GM23338 (cell line): Measurements from ENCODE around the gene NANOGP8. TPM values are rescaled to one million over a fixed set of nuclear protein-coding genes. Genes with fewer than 3 reads are reported as not detected.

Experiments
- ATAC-seq: fragments of 200-7000 bp; cut with Tn5 transposase; 3 replicates; pipeline ENCODE4 v1.9.1; 2020
- DNase-seq: peaks from one replicate; pipeline ENCODE4 v3.0.0-alpha.2; 2015; ENCODE audit warnings: low spot score
- H2AFZ ChIP-seq: fragments of 200-600 bp; sonication (generic); 2 replicates; pipeline ENCODE4 v1.8.0; 2016; ENCODE audit warnings: antibody characterized with exemption, mild to moderate bottlenecking, moderate library complexity
- H3F3A ChIP-seq: fragments of 200-600 bp; sonication (generic); replicated peaks from 2 replicates; pipeline ENCODE4 v1.8.0; 2017; ENCODE audit warnings: antibody characterized with exemption, mixed run types, low read depth
- H3K27ac ChIP-seq: fragments of 200-600 bp; sonication (generic); 2 replicates; pipeline ENCODE4 v1.6.1; 2016; ENCODE audit warnings: low read depth
- H3K27me3 ChIP-seq: fragments of 200-600 bp; sonication (generic); 2 replicates; pipeline ENCODE4 v1.8.0; 2016; ENCODE audit warnings: mild to moderate bottlenecking, mixed run types, moderate library complexity; ENCODE audit not compliant: insufficient read depth
- H3K36me3 ChIP-seq: fragments of 200-600 bp; sonication (generic); 2 replicates; pipeline ENCODE4 v1.8.0; 2016; ENCODE audit warnings: mild to moderate bottlenecking; ENCODE audit not compliant: insufficient read depth
- H3K4me1 ChIP-seq: fragments of 200-600 bp; sonication (generic); 2 replicates; pipeline ENCODE4 v1.8.0; 2016; ENCODE audit warnings: mild to moderate bottlenecking, moderate library complexity; ENCODE audit not compliant: insufficient read depth
- H3K4me2 ChIP-seq: fragments of 200-600 bp; sonication (generic); 2 replicates; pipeline ENCODE4 v1.7.1; 2017; ENCODE audit warnings: mixed run types
- H3K4me3 ChIP-seq: fragments of 200-600 bp; sonication (generic); 2 replicates; pipeline ENCODE4 v1.6.1; 2016; ENCODE audit warnings: mixed run types
- H3K79me2 ChIP-seq: fragments of 200-600 bp; sonication (generic); replicated peaks from 2 replicates; pipeline ENCODE4 v1.8.0; 2017; ENCODE audit warnings: mild to moderate bottlenecking; ENCODE audit not compliant: insufficient read depth
- H3K9me2 ChIP-seq: fragments of 200-600 bp; sonication (generic); 2 replicates; pipeline ENCODE4 v1.8.0; 2017; ENCODE audit not compliant: insufficient read depth
- H4K20me1 ChIP-seq: fragments of 200-600 bp; sonication (generic); replicated peaks from 2 replicates; pipeline ENCODE4 v1.8.0; 2017; ENCODE audit warnings: mild to moderate bottlenecking; ENCODE audit not compliant: insufficient read depth
- H3K27ac Mint-ChIP-seq: 2 replicates; pipeline ENCODE4 v1.8.0; 2020; ENCODE audit warnings: inconsistent platforms, mild to moderate bottlenecking, moderate library complexity, mixed read lengths
- H3K27me3 Mint-ChIP-seq: 3 replicates; pipeline ENCODE4 v1.8.0; 2022; ENCODE audit warnings: low read depth, mild to moderate bottlenecking, moderate library complexity, mixed read lengths, inconsistent platforms; ENCODE audit not compliant: insufficient read depth, poor library complexity
- H3K36me3 Mint-ChIP-seq: 3 replicates; pipeline ENCODE4 v1.8.0; 2021; ENCODE audit warnings: low read depth, mild to moderate bottlenecking, inconsistent platforms, moderate library complexity, mixed read lengths
- H3K4me1 Mint-ChIP-seq: 3 replicates; pipeline ENCODE4 v1.8.0; 2020; ENCODE audit warnings: mild to moderate bottlenecking, inconsistent platforms, mixed read lengths
- H3K4me3 Mint-ChIP-seq: 3 replicates; pipeline ENCODE4 v1.8.0; 2021; ENCODE audit warnings: moderate library complexity, mild to moderate bottlenecking, inconsistent platforms, mixed read lengths
- H3K9me3 Mint-ChIP-seq: 3 replicates; pipeline ENCODE4 v1.8.0; 2020; ENCODE audit warnings: moderate library complexity, mild to moderate bottlenecking, inconsistent platforms, mixed read lengths
- CTCF ChIP-seq, 2 experiments: fragments of 200-600 bp in 1 of 2; sonication (generic) in 1 of 2; conservative IDR thresholded peaks; 2 replicates each; pipeline versions ENCODE4 v1.5.1 to v1.6.1; 2016 to 2017; ENCODE audit warnings: antibody characterized with exemption in 2 of 2, low read depth in 2 of 2, mild to moderate bottlenecking in 2 of 2, moderate library complexity in 1 of 2
- ETS1 ChIP-seq: IDR thresholded peaks from 2 replicates; pipeline ENCODE4 v1.6.1; 2016; ENCODE audit warnings: antibody characterized with exemption
- JUNB ChIP-seq: IDR thresholded peaks from one replicate; pipeline ENCODE4 v1.6.1; 2016; ENCODE audit warnings: antibody characterized with exemption; ENCODE audit not compliant: unreplicated experiment
- ZNF331 ChIP-seq: fragments of 250-450 bp; sonication (Bioruptor Pico); IDR thresholded peaks from 2 replicates; pipeline ENCODE4 v1.5.0; 2020; ENCODE audit warnings: low read depth, mild to moderate bottlenecking, moderate library complexity
- ZNF462 ChIP-seq: fragments of 250-450 bp; sonication (Bioruptor Pico); IDR thresholded peaks from 2 replicates; pipeline ENCODE4 v1.5.0; 2020; ENCODE audit warnings: mild to moderate bottlenecking, moderate library complexity
- polyA plus RNA-seq: library from polyadenylated mRNA; unstranded; fragments of >200 nt; fragmentation: Nextera tagmentation; extraction: Ambion mirVana; gene quantifications from 2 replicates; pipeline ENCODE4 v1.2.1, GENCODE V29; 2016
- total RNA-seq: library from RNA; depleted of rRNA; stranded (reverse); fragments of >200 nt; shearing (Covaris generic); gene quantifications from 2 replicates; pipeline ENCODE4 v1.2.3, GENCODE V29; 2014

The NANOGP8 gene
- total and polyA plus RNA-seq, 2 experiments from 2014 or later, result 8.5 to 53.4 TPM

- TF ChIP-seq JUNB (no peak), CTCF (conservative IDR thresholded peaks at IDR 0.05; ENCODE audit: low read depth in 2 of 2) (no peak)
Measured at GRCh38 chr15:35058534-35059054, 26.5 kb downstream of the NANOGP8 start (continued).

- Histone ChIP-seq H3K4me1 (peaks cover 17% of the 10 kb centered on the region), H3F3A (peaks cover 3% of the 10 kb centered on the region), H3K27ac (no peak overlapping the region), H2AFZ (no peak overlapping the region), H3K36me3 (no peaks in the 10 kb centered on the region), H3K9me2 (no peaks in the 10 kb centered on the region), H3K4me2 (no peak overlapping the region), H3K27me3 (no peaks in the 10 kb centered on the region), H4K20me1 (no peaks in the 10 kb centered on the region), H3K79me2 (no peaks in the 10 kb centered on the region), H3K4me3 (no peak overlapping the region)
- peaks cover 10% of the 10 kb centered on the region for H3K36me3 Mint-ChIP-seq
- H3K27ac Mint-ChIP-seq, result no peak overlapping the region
- TF ChIP-seq ETS1, result no peak
- TF ChIP-seq ZNF331 (CRISPR knock-in tag), result no peak
- H3K4me3 Mint-ChIP-seq, result no peak overlapping the region
- peaks cover 6% of the 10 kb centered on the region for H3K27me3 Mint-ChIP-seq
- no peak for DNase-seq
- peaks cover 4% of the 10 kb centered on the region; the same call in 1 of the 3 replicates for H3K9me3 Mint-ChIP-seq
- no peak for ATAC-seq
- H3K4me1 Mint-ChIP-seq, result peaks cover 14% of the 10 kb centered on the region
Measured at GRCh38 chr15:35055416-35056105, 29.5 kb downstream of the NANOGP8 start.

GRCh38 chr15:35054380-35054779 lies 30.7 kb downstream of the NANOGP8 start:
- Histone ChIP-seq H3K79me2 (no peaks in the 10 kb centered on the region), H3K4me2 (no peak overlapping the region), H3K4me1 (peaks cover 13% of the 10 kb centered on the region), H3K36me3 (no peaks in the 10 kb centered on the region), H3K27ac (no peak overlapping the region), H3K27me3 (no peaks in the 10 kb centered on the region), H3F3A (peaks cover 3% of the 10 kb centered on the region; the same call in 1 of the 2 replicates), H4K20me1 (no peaks in the 10 kb centered on the region), H2AFZ (no peak overlapping the region), H3K4me3 (no peak overlapping the region), H3K9me2 (no peaks in the 10 kb centered on the region)
- Mint-ChIP-seq H3K4me3 (no peak overlapping the region), H3K27ac (no peak overlapping the region), H3K36me3 (peaks cover 6% of the 10 kb centered on the region), H3K27me3 (peaks cover 1% of the 10 kb centered on the region), H3K9me3 (no peaks in the 10 kb centered on the region), H3K4me1 (peaks cover 9% of the 10 kb centered on the region)
- DNase-seq (no peak), ATAC-seq (no peak)
- no peak for TF ChIP-seq ETS1
- no peak for TF ChIP-seq JUNB
- no peak for TF ChIP-seq ZNF462 (CRISPR knock-in tag)
